Ramos (cell line): Measurements from ENCODE around the gene SREBF1.

Source experiments
- in situ Hi-C: fragments of 300-500 bp; cut with MboI; formaldehyde crosslinking; loops from one replicate; pipeline ENCODE4 v1.14.3; 2022; ENCODE audit warnings: low sequenced_read_pairs; ENCODE audit not compliant: unreplicated experiment

The SREBF1 gene

GRCh38 chr17:17800504-17801021, 36.2 kb downstream of the SREBF1 start:
- in situ Hi-C loops = no loop called here

GRCh38 chr17:17798573-17799255, 38.1 kb downstream of the SREBF1 start:
- in situ Hi-C loops = no loop called here

- in situ Hi-C loops = no loop called here
These were observed 38.7 kb downstream of the SREBF1 start for GRCh38 chr17:17798010-17798556.

- in situ Hi-C loops = no loop called here
These were observed 39.5 kb downstream of the SREBF1 start for GRCh38 chr17:17797119-17797809.

- in situ Hi-C loops = no loop called here
These were observed 40.1 kb downstream of the SREBF1 start for GRCh38 chr17:17796787-17797061.

- in situ Hi-C loops = no loop called here
These were observed 40.6 kb downstream of the SREBF1 start for GRCh38 chr17:17795946-17796786.

GRCh38 chr17:17795296-17795695, 41.5 kb downstream of the SREBF1 start:
- in situ Hi-C loops = no loop called here

- in situ Hi-C loops = no loop called here
These were observed 42.4 kb downstream of the SREBF1 start for GRCh38 chr17:17794382-17794781.

- in situ Hi-C loops = no loop called here
These were observed 43.2 kb downstream of the SREBF1 start for GRCh38 chr17:17793378-17794214.

GRCh38 chr17:17792551-17793377, 44.0 kb downstream of the SREBF1 start:
- in situ Hi-C loops = no loop called here

GRCh38 chr17:17792037-17792550, 44.7 kb downstream of the SREBF1 start:
- in situ Hi-C loops = no loop called here

- in situ Hi-C loops = no loop called here
These were observed 45.9 kb downstream of the SREBF1 start for GRCh38 chr17:17790637-17791464.

- in situ Hi-C loops = no loop called here
These were observed 46.8 kb downstream of the SREBF1 start for GRCh38 chr17:17789828-17790636.

- in situ Hi-C loops = no loop called here
These were observed 47.4 kb downstream of the SREBF1 start for GRCh38 chr17:17789410-17789809.

GRCh38 chr17:17788967-17789366, 47.8 kb downstream of the SREBF1 start:
- in situ Hi-C loops = no loop called here

GRCh38 chr17:17787568-17787967, 49.2 kb downstream of the SREBF1 start:
- in situ Hi-C loops = no loop called here

- in situ Hi-C loops = no loop called here
These were observed 49.8 kb downstream of the SREBF1 start for GRCh38 chr17:17786998-17787397.
